HG03066 (cell line): ENCODE data around the gene C1QC.

Experiments
- ATAC-seq: cut with Tn5 transposase; IDR thresholded peaks from one replicate; pipeline ENCODE4 v1.9.1; 2021; ENCODE audit warnings: low read depth; ENCODE audit not compliant: unreplicated experiment

Gene C1QC

DNA sequence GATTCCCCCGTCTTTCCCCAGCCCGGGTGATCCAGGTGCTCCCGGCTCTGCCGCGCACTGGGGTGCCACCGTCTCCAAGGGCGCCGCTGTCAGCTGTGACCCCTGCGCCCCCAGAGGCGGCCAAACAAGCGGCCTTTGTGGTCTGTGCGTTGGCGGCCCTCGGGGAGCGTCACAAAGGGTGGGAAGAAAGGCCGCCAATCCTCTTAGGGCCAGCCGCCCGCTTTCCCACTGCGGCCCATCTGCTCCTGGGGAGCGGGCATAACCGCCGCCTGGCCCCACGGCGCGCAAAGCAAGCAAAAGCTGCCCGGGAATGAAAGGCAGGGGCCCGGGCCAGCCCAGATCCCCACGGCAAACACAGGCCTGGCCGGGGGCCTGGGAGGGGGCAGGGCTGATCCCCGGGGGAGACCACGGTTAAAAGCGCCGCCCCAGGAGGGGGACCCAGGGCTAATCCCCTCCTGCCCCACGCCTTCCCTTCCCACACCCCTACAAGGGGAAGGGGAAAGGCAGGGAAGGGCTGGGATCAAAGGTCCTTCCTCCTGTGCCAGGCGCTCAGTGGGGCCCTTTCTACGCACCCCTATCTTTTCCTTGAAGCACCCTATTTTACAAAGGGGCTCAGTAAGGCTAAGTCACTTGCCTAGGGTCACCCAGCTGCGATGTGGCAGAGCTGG lies 33.6 kb downstream of the C1QC start:
- no peak for ATAC-seq

- no peak for ATAC-seq
These were observed 34.8 kb downstream of the C1QC start for GRCh38 chr1:22677931-22678896.

GRCh38 chr1:22680726-22681125 lies 37.3 kb downstream of the C1QC start:
- no peak for ATAC-seq

- ATAC-seq = no peak
These were observed 38.3 kb downstream of the C1QC start for GRCh38 chr1:22681556-22682276.

DNA sequence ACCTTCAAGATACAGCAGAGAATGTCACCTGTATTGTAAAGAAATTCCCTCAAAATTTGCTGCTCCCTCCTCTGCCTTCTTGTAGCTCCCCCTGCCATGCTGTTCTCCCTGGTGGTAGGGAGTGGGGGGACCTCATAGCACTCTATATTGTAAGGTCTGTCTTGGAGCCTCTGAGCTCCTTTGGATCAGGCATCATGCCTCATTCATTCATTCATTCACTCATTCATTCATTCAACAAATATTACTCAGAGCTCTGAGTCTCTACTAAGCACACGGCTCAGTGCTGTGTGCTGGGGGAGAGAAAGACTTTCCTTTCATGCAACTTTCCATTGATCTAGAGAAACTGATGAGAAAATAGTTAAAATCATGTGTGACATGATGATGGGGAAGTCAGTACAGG lies 40.1 kb downstream of the C1QC start:
- ATAC-seq = no peak

GRCh38 chr1:22685591-22686059 lies 42.2 kb downstream of the C1QC start:
- ATAC-seq = no peak

- ATAC-seq = no peak
These were observed 43.8 kb downstream of the C1QC start for GRCh38 chr1:22687191-22687590.

DNA sequence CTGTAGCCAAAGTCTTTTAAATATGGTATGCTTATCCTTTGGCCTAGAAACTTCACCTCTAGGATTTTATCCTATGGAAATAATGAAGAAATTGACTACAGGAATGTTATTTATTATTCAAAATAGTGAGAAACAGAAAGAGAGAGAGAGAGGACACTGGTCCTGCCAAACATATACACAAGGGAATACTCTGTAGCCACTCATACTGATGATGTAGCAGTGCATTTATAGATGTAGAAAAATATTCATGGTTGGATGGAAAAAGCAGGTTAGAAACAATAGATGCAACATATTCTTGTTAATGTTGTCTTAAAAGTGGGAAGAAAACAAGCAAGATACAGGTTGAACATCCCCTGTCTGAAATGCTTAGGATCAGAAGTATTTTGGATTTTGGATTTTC lies 45.0 kb downstream of the C1QC start:
- no peak for ATAC-seq

DNA sequence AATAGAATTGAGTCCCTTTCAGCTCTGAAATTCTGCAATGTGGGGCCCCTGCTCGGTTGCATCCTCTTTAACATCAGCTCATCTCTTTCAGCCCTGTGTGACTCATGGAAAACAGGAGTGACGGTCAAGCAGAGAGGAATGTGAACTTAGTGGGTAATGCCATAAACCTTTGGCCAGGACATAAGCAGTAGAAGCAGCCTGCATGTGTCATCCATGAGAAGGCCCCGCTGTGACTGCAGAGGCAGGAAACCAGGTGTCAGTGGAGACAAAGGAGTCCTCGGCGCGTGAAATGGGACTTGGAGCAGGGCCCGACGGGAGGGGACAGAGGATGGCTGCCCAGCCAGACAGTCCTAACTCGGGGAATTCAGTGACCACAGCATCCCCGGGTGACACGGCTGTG lies 46.1 kb downstream of the C1QC start:
- ATAC-seq = no peak

DNA sequence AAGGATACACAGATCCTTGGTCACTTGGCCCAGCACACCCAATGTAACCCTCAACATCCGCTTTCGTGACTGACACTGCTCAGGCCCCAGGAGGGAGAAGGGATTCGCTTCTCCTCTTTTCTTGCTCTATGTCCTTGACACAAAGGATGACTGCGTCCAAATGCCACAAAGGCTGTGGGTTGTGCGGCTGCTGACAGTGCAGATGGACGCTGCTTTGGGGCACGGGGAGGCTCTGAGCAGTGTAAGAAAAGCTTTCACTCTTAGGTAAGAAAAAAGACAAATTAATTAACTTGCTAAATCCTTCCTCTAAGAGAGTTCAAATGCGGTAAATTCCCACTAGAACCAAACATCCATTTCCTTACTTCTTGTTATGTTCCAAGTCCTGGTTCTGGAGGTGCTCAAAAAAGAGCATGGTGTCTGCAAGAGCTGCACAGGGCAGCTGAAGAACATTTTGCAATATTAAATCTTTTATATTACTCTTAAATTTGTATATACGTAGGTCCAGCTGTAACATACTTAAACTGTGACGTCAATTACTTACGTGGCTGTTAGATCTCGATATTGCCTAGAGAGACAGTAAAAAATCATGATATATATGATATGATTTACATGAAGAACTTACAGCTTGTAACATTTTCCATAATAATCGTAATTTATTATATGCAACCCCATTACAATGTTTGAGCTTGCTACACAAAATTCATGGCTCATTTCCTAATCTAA lies 47.8 kb downstream of the C1QC start:
- ATAC-seq = no peak

GRCh38 chr1:22694172-22694571 lies 50.7 kb downstream of the C1QC start:
- no peak for ATAC-seq

DNA sequence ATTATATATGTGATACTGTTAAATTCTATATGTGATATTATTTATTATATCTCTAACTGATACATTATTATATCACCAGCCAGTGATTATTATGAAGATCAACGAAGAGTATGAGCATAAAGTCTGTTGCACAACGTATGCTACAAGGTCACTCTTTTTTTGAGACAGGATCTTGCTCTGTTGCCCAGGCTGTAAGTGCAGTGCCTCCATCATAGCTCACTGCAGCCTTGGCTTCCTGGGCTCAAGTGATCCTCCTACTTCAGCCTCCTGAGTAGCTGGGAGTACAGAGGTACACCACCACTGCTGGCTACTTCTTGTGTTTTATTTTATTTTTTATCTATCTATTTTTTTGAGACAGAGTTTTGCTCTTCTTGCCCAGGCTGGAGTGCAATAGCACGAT lies 53.2 kb downstream of the C1QC start:
- no peak for ATAC-seq
